Endothelial cell of umbilical vein (primary cell): Measurements from ENCODE around the gene CKAP2. TPM values are rescaled to one million over a fixed set of nuclear protein-coding genes. Genes with fewer than 3 reads are reported as not detected.

Experiments used
- BruUV-seq: library from RNA; stranded (reverse); fragments of 400-500 nt; replicated peaks from 2 replicates; lab custom pipeline; 2021; lab: Mats Ljungman, UMichigan
- CTCF ChIA-PET: fragments of 300-600, 350-600 bp; sonication (Branson Sonifier 250); formaldehyde crosslinking; loops from one replicate; lab custom pipeline; 2021; ENCODE audit warnings: antibody characterized with exemption, inconsistent platforms; lab: Charles Lee
- POLR2A ChIA-PET: fragments of 300-600, 350-600 bp; sonication (Branson Sonifier 250); formaldehyde crosslinking; loops from one replicate; lab custom pipeline; 2021; ENCODE audit warnings: antibody characterized with exemption, inconsistent platforms; lab: Charles Lee
- DNase-seq: peaks from one replicate; pipeline ENCODE4 v3.0.0-alpha.2; 2011; ENCODE audit warnings: low read depth, low spot score
- FAIRE-seq: peaks from 2 replicates; lab custom pipeline; 2011; peaks lifted over from hg19 to GRCh38; lab: Jason Lieb, UNC
- H2AFZ ChIP-seq: 2 replicates; pipeline ENCODE4 v1.6.0; 2012; ENCODE audit warnings: low read depth, low read length, control low read depth, inconsistent platforms
- H3K27ac ChIP-seq: 2 replicates; pipeline ENCODE4 v1.5.1; 2011; ENCODE audit warnings: low read depth, mild to moderate bottlenecking, control low read depth, low read length, moderate library complexity; ENCODE audit not compliant: insufficient read depth
- H3K27me3 ChIP-seq, 2 experiments: 2 replicates each; pipeline versions ENCODE4 v1.6.0 to v1.6.1; 2011; ENCODE audit warnings: low read length in 2 of 2, mixed read lengths in 1 of 2; ENCODE audit not compliant: control insufficient read depth in 2 of 2, insufficient read depth in 2 of 2
- H3K36me3 ChIP-seq, 2 experiments: 2 replicates in 1 of 2; 3 replicates in 1 of 2; pipeline ENCODE4 v1.5.1; 2011; ENCODE audit warnings: low read length in 2 of 2, mild to moderate bottlenecking in 1 of 2, moderate library complexity in 1 of 2; ENCODE audit not compliant: control insufficient read depth in 2 of 2, insufficient read depth in 2 of 2; ENCODE audit errors: extremely low read depth in 1 of 2
- H3K4me1 ChIP-seq: 3 replicates; pipeline ENCODE4 v1.5.1; 2011; ENCODE audit warnings: mild to moderate bottlenecking, low read length; ENCODE audit not compliant: control insufficient read depth, insufficient read depth; ENCODE audit errors: extremely low read depth
- H3K4me2 ChIP-seq: 2 replicates; pipeline ENCODE4 v1.6.1; 2011; ENCODE audit warnings: low read length, control low read depth, mixed read lengths; ENCODE audit not compliant: insufficient read depth
- H3K4me3 ChIP-seq, 3 experiments: fragments of 200-600 bp in 1 of 3; sonication (generic), shearing (Covaris generic) in 1 of 3; replicated peaks in 1 of 3; 2 replicates each; pipeline ENCODE4 v1.5.1; 2011 to 2016; ENCODE audit warnings: control low read depth in 3 of 3, low read length in 3 of 3, mild to moderate bottlenecking in 2 of 3, inconsistent platforms in 1 of 3, low read depth in 1 of 3, moderate library complexity in 1 of 3; ENCODE audit not compliant: insufficient read depth in 1 of 3
- H3K79me2 ChIP-seq: 2 replicates; pipeline ENCODE4 v1.6.0; 2012; ENCODE audit warnings: low read length, inconsistent platforms; ENCODE audit not compliant: control insufficient read depth, insufficient read depth
- H3K9ac ChIP-seq: replicated peaks from 2 replicates; pipeline ENCODE3; 2011; ENCODE audit warnings: low read length, control low read depth; ENCODE audit not compliant: insufficient read depth; ENCODE audit errors: extremely low read depth
- H3K9me1 ChIP-seq: replicated peaks from 3 replicates; pipeline ENCODE4 v1.6.0; 2011; ENCODE audit warnings: mild to moderate bottlenecking, low read length; ENCODE audit not compliant: control insufficient read depth, insufficient read depth; ENCODE audit errors: extremely low read depth
- H3K9me3 ChIP-seq: replicated peaks from 2 replicates; pipeline ENCODE4 v1.5.1; 2012; ENCODE audit warnings: low read length, inconsistent platforms; ENCODE audit not compliant: control insufficient read depth, insufficient read depth
- H4K20me1 ChIP-seq: replicated peaks from 2 replicates; pipeline ENCODE3; 2011; ENCODE audit warnings: mild to moderate bottlenecking, low read length; ENCODE audit not compliant: control insufficient read depth, insufficient read depth; ENCODE audit errors: extremely low read depth
- CTCF ChIP-seq, 2 donors: IDR thresholded peaks; 1 replicate in 1 of 2; 2 replicates in 1 of 2; pipeline ENCODE4 v1.5.1; 2011; ENCODE audit warnings: low read length in 2 of 2, mild to moderate bottlenecking in 2 of 2, moderate library complexity in 2 of 2, control low read depth in 1 of 2, inconsistent platforms in 1 of 2, low read depth in 1 of 2; ENCODE audit not compliant: insufficient read depth in 1 of 2; ENCODE audit errors: extremely low read depth in 1 of 2
- EZH2 ChIP-seq: IDR thresholded peaks from 2 replicates; pipeline ENCODE4 v1.6.1; 2012; ENCODE audit warnings: borderline replicate concordance, low read depth, mild to moderate bottlenecking, moderate library complexity, low read length, inconsistent platforms; ENCODE audit not compliant: severe bottlenecking
- FOS ChIP-seq: IDR thresholded peaks from 2 replicates; pipeline ENCODE4 v1.6.1; 2011; ENCODE audit warnings: mild to moderate bottlenecking, low read length, moderate library complexity, borderline replicate concordance; ENCODE audit not compliant: insufficient read depth
- GATA2 ChIP-seq: IDR thresholded peaks from 2 replicates; pipeline ENCODE4 v1.7.0; 2011; ENCODE audit warnings: low read depth, mild to moderate bottlenecking, moderate library complexity, mixed read lengths, low read length; ENCODE audit not compliant: insufficient read length, insufficient read depth
- JUN ChIP-seq: IDR thresholded peaks from 2 replicates; pipeline ENCODE4 v1.6.1; 2011; ENCODE audit warnings: borderline replicate concordance, low read depth; ENCODE audit not compliant: insufficient read length, insufficient read depth
- MAX ChIP-seq: IDR thresholded peaks from 2 replicates; pipeline ENCODE4 v1.6.1; 2011; ENCODE audit not compliant: insufficient read depth, insufficient read length
- MYC ChIP-seq: IDR thresholded peaks from one replicate; pipeline ENCODE4 v1.6.1; 2011; ENCODE audit warnings: mild to moderate bottlenecking, low read depth, low read length
- POLR2A ChIP-seq: IDR thresholded peaks from 2 replicates; pipeline ENCODE4 v1.6.1; 2012; ENCODE audit warnings: low read depth, mild to moderate bottlenecking, control low read depth, low read length
- POLR2AphosphoS5 ChIP-seq: IDR thresholded peaks from 2 replicates; pipeline ENCODE4 v1.6.1; 2012; ENCODE audit warnings: low read depth, mild to moderate bottlenecking, control low read depth, low read length, moderate library complexity; ENCODE audit not compliant: insufficient read depth
- dilution Hi-C: fragments of 300-500 bp; cut with MboI; formaldehyde crosslinking; loops from one replicate; pipeline ENCODE4 v1.15.0; 2019; ENCODE audit warnings: low sequenced_read_pairs; ENCODE audit not compliant: extremely low pct_ligation_motif_present
- intact Hi-C: fragments of 100-400 bp; cut with micrococcal nuclease; formaldehyde crosslinking; loops from one replicate; pipeline ENCODE4 v1.10.0; 2022
- polyA plus RNA-seq, 4 experiments: library from polyadenylated mRNA; depleted of rRNA in 3 of 4; stranded (reverse) in 3 of 4; unstranded in 1 of 4; fragments of >200 nt; gene quantifications; 2 replicates each; pipeline versions ENCODE4 v1.2.1 to v1.2.3, GENCODE V29; 2011 to 2012; ENCODE audit warnings: missing spikeins in 1 of 4
- total RNA-seq: library from RNA; stranded (reverse); gene quantifications from 2 replicates; pipeline ENCODE4 v1.2.3, GENCODE V29; 2021

Gene CKAP2
- total and polyA plus RNA-seq, 2 donors (not counting 3 experiments of a cell fraction or from before 2014, with no cell fraction given), result 9.2 to 72.1 TPM

- CTCF ChIA-PET, result no interaction called here
- no peaks in the 10 kb centered on the region for H3K9me1 ChIP-seq
- H4K20me1 ChIP-seq, result no peaks in the 10 kb centered on the region
- no peak for TF ChIP-seq JUN
- no peak for TF ChIP-seq POLR2A
- TF ChIP-seq MAX, result no peak
- TF ChIP-seq EZH2, result no peak
- no peak for TF ChIP-seq POLR2AphosphoS5
- TF ChIP-seq GATA2, result no peak
- no peak for TF ChIP-seq CTCF (IDR thresholded peaks at IDR 0.05; ENCODE audit: extremely low read depth in 1 of 2, insufficient read depth in 1 of 2, low read depth in 1 of 2, low read length in 2 of 2)
- TF ChIP-seq FOS, result no peak
- TF ChIP-seq MYC, result no peak
- H3K27me3 ChIP-seq, result no peaks in the 10 kb centered on the region
- no peaks in the 10 kb centered on the region for H3K9me3 ChIP-seq
- dilution Hi-C loops (no loop called here), intact Hi-C loops (no loop called here)
- no peak overlapping the region for H3K4me3 ChIP-seq
- peaks cover 20% of the 10 kb centered on the region for H3K4me1 ChIP-seq
- no peak overlapping the region for H3K27ac ChIP-seq
- no peak overlapping the region for H2AFZ ChIP-seq
- POLR2A ChIA-PET, result no interaction called here
- no TSS peak for BruUV-seq
- peaks cover 60% of the 10 kb centered on the region for H3K79me2 ChIP-seq
- no peak for FAIRE-seq
- H3K9ac ChIP-seq, result no peak overlapping the region
- peaks cover 1 to 8% of the 10 kb centered on the region in 2 experiments for H3K36me3 ChIP-seq
- DNase-seq, result no peak
- H3K4me2 ChIP-seq, result no peak overlapping the region
Measured at GRCh38 chr13:52446265-52446664, 9.0 kb upstream of the CKAP2 start.
